Left lung (tissue), 10 donors: ENCODE measurements around the gene TEX51. TPM values are rescaled to one million over a fixed set of nuclear protein-coding genes. Genes with fewer than 3 reads are reported as not detected.

Source experiments
- ATAC-seq: fragments of 200-7000 bp; cut with Tn5 transposase; one replicate; pipeline ENCODE4 v1.9.1; 2020; ENCODE audit warnings: moderate library complexity
- DNase-seq, 4 donors: peaks; one replicate each; pipeline ENCODE4 v3.0.0-alpha.2; 2013 to 2020
- H3K27ac ChIP-seq, 2 donors: fragments of 200-600 bp; sonication (generic) in 1 of 2; one replicate each; pipeline versions ENCODE4 v1.5.0 to v1.8.0; 2020 to 2021
- H3K27me3 ChIP-seq, 2 donors: fragments of 200-600 bp; sonication (generic) in 1 of 2; one replicate each; pipeline versions ENCODE4 v1.5.0 to v1.8.0; 2020 to 2021
- H3K36me3 ChIP-seq, 2 donors: fragments of 200-600 bp; sonication (generic) in 1 of 2; one replicate each; pipeline versions ENCODE4 v1.5.0 to v1.8.0; 2020 to 2021
- H3K4me1 ChIP-seq, 2 donors: fragments of 200-600 bp; one replicate each; pipeline ENCODE4 v1.8.0; 2021
- H3K4me3 ChIP-seq, 2 donors: fragments of 200-600 bp; sonication (generic) in 1 of 2; one replicate each; pipeline versions ENCODE4 v1.5.0 to v1.8.0; 2020 to 2021; ENCODE audit warnings: mild to moderate bottlenecking in 1 of 2
- H3K9me3 ChIP-seq, 2 donors: fragments of 200-600 bp; sonication (generic) in 1 of 2; one replicate each; pipeline versions ENCODE4 v1.5.0 to v1.8.0; 2020 to 2021
- CTCF ChIP-seq, 2 donors: fragments of 200-600 bp; sonication (generic) in 1 of 2; IDR thresholded peaks; one replicate each; pipeline versions ENCODE4 v1.5.0 to v1.8.0; 2021; ENCODE audit warnings: antibody characterized with exemption in 2 of 2
- intact Hi-C, 2 donors: fragments of 100-400 bp; cut with DNase I; formaldehyde crosslinking; loops; one replicate each; pipeline versions ENCODE4 v1.11.2 to v1.14.2; 2022
- polyA plus RNA-seq, 6 donors: library from polyadenylated mRNA; unstranded; fragments of 120-200 nt; gene quantifications; one replicate each; pipeline ENCODE4 v1.2.1, GENCODE V29; 2013; ENCODE audit not compliant: insufficient read length in 6 of 6
- total RNA-seq, 2 donors: library from RNA; stranded (reverse); fragmentation: NEBNext Ultra II Directional; extraction: Animal tissue kit (Norgen Biotek cat#: 25700); gene quantifications; one replicate each; pipeline ENCODE4 v1.2.1, GENCODE V29; 2021
- donor health status: DM: no; HTN: yes; CAD: no.
- donor health status: DM: no; HTN: no; CAD: no.

Gene TEX51
- total and polyA plus RNA-seq, 8 donors, result not detected

GRCh38 chr2:126887506-126887905 is 11.2 kb upstream of the TEX51 start:
- no peak overlapping the region for H3K27ac ChIP-seq
- TF ChIP-seq CTCF (IDR thresholded peaks at IDR 0.05), result no peak
- H3K27me3 ChIP-seq, result peaks cover 0 to 23% of the 10 kb centered on the region in 2 donors
- intact Hi-C loops, result no loop called here
- no peaks in the 10 kb centered on the region for H3K36me3 ChIP-seq
- no peak overlapping the region for H3K4me3 ChIP-seq
- H3K9me3 ChIP-seq, result no peaks in the 10 kb centered on the region
- H3K4me1 ChIP-seq, result peaks cover 5 to 8% of the 10 kb centered on the region in 2 donors
- ATAC-seq, result no peak
- no peak for DNase-seq

- no peak for ATAC-seq
These were observed 10.6 kb upstream of the TEX51 start for GRCh38 chr2:126888046-126888445.

GRCh38 chr2:126889071-126889470 is 9.6 kb upstream of the TEX51 start:
- DNase-seq (no peak), ATAC-seq (no peak)
- H3K9me3 ChIP-seq, result no peaks in the 10 kb centered on the region
- intact Hi-C loops, result no loop called here
- peaks cover 0 to 23% of the 10 kb centered on the region in 2 donors for H3K27me3 ChIP-seq
- H3K27ac ChIP-seq, result no peak overlapping the region
- TF ChIP-seq CTCF (IDR thresholded peaks at IDR 0.05), result no peak
- H3K4me1 ChIP-seq, result peaks cover 5 to 8% of the 10 kb centered on the region in 2 donors
- no peak overlapping the region for H3K4me3 ChIP-seq
- H3K36me3 ChIP-seq, result no peaks in the 10 kb centered on the region

More at GRCh38 chr2:126888046-126888445, 10.6 kb upstream of the TEX51 start:
- Histone ChIP-seq H3K27me3 (peaks cover 0 to 23% of the 10 kb centered on the region in 2 donors), H3K27ac (no peak overlapping the region), H3K4me3 (no peak overlapping the region), H3K4me1 (peaks cover 5 to 8% of the 10 kb centered on the region in 2 donors), H3K36me3 (no peaks in the 10 kb centered on the region), H3K9me3 (no peaks in the 10 kb centered on the region)
- intact Hi-C loops, result no loop called here
- DNase-seq, result no peak
- no peak for TF ChIP-seq CTCF (IDR thresholded peaks at IDR 0.05)

GRCh38 chr2:126889496-126890135 is 9.1 kb upstream of the TEX51 start:
- intact Hi-C loops, result no loop called here
- Histone ChIP-seq H3K27me3 (peaks cover 0 to 23% of the 10 kb centered on the region in 2 donors), H3K9me3 (no peaks in the 10 kb centered on the region), H3K4me1 (peaks cover 5 to 8% of the 10 kb centered on the region in 2 donors), H3K36me3 (no peaks in the 10 kb centered on the region), H3K4me3 (no peak overlapping the region), H3K27ac (no peak overlapping the region)
- DNase-seq (no peak), ATAC-seq (no peak)
- TF ChIP-seq CTCF (IDR thresholded peaks at IDR 0.05), result no peak

- ATAC-seq (no peak), DNase-seq (no peak)
- TF ChIP-seq CTCF (IDR thresholded peaks at IDR 0.05), result no peak
- no peak overlapping the region for H3K27ac ChIP-seq
- no peak overlapping the region for H3K4me3 ChIP-seq
- H3K9me3 ChIP-seq, result no peaks in the 10 kb centered on the region
- peaks cover 5 to 8% of the 10 kb centered on the region in 2 donors for H3K4me1 ChIP-seq
- intact Hi-C loops, result no loop called here
- peaks cover 0 to 23% of the 10 kb centered on the region in 2 donors for H3K27me3 ChIP-seq
- no peaks in the 10 kb centered on the region for H3K36me3 ChIP-seq
These were observed 8.6 kb upstream of the TEX51 start for GRCh38 chr2:126890136-126890510.
